Neural cell (in vitro differentiated cells): Measurements from ENCODE around the gene GATA1.

Source experiments
- CTCF ChIP-seq: fragments of 450-650 bp; IDR thresholded peaks from 2 replicates; pipeline ENCODE4 v1.5.1; 2014; ENCODE audit warnings: antibody characterized with exemption, mild to moderate bottlenecking, moderate library complexity; ENCODE audit not compliant: poor library complexity, severe bottlenecking
- EP300 ChIP-seq: fragments of 450-650 bp; conservative IDR thresholded peaks from 2 replicates; pipeline ENCODE4 v1.6.1; 2014; ENCODE audit warnings: antibody characterized with exemption, mild to moderate bottlenecking, moderate library complexity; ENCODE audit not compliant: poor library complexity, severe bottlenecking
- EZH2 ChIP-seq: fragments of 200-600, 300-800 bp; shearing (Covaris generic), sonication (generic); IDR thresholded peaks from 2 replicates; pipeline ENCODE4 v1.6.1; 2014; ENCODE audit warnings: antibody characterized with exemption, low read length, borderline replicate concordance, mild to moderate bottlenecking; ENCODE audit not compliant: insufficient read depth, poor library complexity, severe bottlenecking
- POLR2AphosphoS5 ChIP-seq: IDR thresholded peaks from 2 replicates; pipeline ENCODE4 v1.6.1; 2012
- RAD21 ChIP-seq: fragments of 450-650 bp; conservative IDR thresholded peaks from 2 replicates; pipeline ENCODE4 v1.6.1; 2014; ENCODE audit warnings: antibody characterized with exemption, mild to moderate bottlenecking, moderate library complexity
- REST ChIP-seq: IDR thresholded peaks from 2 replicates; pipeline ENCODE4 v1.6.1; 2012; ENCODE audit warnings: borderline replicate concordance
- TAF1 ChIP-seq: IDR thresholded peaks from 2 replicates; pipeline ENCODE4 v1.6.1; 2012; ENCODE audit warnings: low read depth

- TF ChIP-seq CTCF (peak; percentile 15), POLR2AphosphoS5 (peak; percentile 76), RAD21 (no peak), EZH2 (no peak), TAF1 (no peak), REST (no peak), EP300 (peak; percentile 77)
Measured at GRCh38 chrX:48801280-48802088, 15.1 kb downstream of the GATA1 start, which contains the start of gene HDAC6.
